ENCODE results near the gene CHRM1.
A peak's percentile ranks its signal among the peaks of the same experiment; 100 is the strongest.

CHRM1 gene

DNA sequence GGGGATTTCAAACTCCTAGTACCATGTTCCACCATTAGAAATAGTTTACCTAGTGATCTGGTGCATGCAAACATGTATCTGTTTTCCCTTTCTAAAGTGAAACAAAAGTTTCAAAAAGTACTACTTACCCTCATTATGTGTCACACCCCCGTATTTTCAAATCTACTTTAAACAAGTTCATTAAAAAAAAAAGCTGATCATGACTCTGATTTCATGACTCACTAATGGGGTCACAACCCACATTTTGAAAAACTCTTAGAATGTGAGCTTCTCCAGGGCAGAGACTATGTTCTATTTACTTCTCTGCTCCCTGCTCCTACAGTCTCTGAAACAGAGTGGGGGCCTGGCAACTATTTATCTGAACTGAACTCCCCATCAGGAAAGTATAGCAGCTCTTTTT is 18.2 kb downstream of the CHRM1 start:
- DNase-seq, result no peak

DNA sequence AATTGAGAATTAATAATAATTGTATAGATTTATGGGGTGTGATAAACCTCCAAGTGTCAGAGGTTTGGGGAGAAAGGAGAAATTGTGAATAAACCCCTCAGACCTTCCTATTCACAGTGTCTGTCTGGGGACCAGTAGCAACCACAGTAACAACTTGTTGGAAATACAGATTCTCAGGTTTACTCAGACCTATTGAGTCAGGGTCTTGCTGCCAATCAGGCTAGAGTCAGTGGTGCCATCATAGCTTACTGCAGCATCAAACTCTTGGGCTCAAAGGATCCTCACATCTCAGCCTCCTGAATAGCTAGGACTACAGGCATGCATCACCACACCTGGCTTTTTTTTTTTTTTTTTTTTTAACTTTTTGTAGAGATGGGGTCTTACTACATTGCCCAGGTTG is 23.1 kb downstream of the CHRM1 start:
- no peak for DNase-seq

DNA sequence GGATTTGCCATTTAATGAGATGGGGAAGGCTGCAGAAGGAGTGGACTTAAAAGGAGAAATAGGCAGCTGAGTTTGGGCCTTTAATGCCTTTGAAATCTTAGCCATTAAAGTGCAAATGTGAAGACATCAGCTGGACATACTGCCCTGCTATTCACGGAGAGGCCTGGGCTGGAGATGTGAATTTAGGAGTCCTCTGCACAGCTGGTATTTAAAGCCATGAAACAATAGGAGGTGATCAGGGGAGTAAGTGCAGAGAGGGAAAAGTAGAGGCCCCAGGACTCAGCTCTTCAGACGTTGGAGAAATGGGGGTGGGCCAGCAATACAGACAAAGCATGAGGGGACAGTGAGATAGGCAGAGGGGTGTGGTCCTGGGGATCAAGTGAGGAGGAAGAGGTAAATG is 23.9 kb downstream of the CHRM1 start:
- no peak for DNase-seq

DNA sequence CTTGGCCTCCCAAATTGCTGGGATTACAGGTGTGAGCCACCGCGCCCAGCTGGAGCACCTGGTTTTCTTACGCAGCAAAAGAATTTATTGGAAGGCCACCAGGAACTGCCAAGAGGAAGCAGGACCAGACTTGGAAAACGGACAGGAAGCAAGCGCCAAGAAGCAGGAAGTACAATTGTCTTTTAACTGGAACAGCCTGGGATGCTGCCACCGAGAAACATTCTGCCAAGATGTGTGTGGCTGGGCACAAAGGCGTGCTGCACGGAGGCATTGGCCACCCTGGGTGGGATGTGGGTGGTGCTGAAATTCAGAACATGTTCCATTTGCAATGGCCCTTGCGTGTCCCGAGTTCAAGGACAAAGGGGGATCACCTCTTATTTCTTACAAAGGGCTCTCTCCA is 25.1 kb downstream of the CHRM1 start:
- no peak for DNase-seq

DNA sequence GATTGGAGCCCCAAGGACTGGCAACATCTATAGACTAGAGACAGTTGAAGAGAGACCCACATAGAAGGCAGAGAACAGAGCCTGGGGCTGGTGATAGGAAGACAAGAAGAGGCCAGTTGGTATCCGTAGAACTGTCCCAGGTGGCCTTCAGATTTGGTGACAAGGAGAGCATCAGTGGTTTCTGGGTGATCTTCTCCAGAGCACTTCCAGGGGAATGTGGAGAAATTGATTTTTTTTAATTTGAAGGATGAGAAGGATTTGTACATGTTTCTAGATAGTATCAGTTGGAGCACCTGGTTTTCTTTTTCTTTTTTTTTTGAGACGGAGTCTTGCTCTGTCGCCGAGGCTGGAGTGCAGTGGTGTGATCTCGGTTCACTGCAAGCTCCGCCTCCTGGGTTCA is 25.7 kb downstream of the CHRM1 start:
- DNase-seq, result no peak

DNA sequence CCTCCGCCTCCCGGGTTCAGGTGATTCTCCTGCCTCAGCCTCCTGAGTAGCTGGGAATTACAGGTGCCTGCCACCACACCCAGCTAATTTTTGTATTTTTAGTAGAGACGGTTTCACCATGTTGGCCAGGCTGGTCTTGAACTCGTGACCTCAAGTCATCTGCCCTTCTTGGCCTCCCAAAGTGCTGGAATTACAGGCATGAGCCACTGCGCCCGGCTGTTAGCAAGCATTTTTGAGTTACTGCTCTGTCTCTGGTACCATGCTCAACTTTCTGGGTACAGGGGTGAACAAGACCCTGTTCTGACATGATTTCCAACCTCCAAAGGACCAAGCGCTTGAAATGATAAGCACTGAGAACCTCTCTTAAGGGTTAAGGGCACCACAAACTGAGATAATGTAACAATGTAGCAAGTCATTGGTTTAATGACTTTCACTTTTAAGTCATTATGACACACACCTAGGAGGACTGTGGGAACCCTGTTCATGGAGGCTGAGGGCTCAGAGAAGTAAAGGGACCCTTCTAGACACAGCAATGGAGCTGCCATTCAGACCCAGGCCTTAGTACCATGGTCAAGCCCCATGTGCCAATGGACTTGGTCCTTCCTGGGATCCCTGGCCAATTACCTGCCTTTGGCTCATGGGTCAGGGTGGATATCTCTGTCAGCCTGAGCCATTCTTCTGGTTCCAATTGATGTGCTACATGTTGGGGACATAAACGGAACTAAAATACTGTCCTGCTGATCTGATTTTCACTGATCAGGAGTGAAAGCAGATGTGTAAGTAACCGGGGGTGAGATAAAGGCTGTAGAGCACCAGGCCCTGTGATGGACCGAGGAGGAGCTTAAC is 28.9 kb downstream of the CHRM1 start:
- no peak for DNase-seq

DNA sequence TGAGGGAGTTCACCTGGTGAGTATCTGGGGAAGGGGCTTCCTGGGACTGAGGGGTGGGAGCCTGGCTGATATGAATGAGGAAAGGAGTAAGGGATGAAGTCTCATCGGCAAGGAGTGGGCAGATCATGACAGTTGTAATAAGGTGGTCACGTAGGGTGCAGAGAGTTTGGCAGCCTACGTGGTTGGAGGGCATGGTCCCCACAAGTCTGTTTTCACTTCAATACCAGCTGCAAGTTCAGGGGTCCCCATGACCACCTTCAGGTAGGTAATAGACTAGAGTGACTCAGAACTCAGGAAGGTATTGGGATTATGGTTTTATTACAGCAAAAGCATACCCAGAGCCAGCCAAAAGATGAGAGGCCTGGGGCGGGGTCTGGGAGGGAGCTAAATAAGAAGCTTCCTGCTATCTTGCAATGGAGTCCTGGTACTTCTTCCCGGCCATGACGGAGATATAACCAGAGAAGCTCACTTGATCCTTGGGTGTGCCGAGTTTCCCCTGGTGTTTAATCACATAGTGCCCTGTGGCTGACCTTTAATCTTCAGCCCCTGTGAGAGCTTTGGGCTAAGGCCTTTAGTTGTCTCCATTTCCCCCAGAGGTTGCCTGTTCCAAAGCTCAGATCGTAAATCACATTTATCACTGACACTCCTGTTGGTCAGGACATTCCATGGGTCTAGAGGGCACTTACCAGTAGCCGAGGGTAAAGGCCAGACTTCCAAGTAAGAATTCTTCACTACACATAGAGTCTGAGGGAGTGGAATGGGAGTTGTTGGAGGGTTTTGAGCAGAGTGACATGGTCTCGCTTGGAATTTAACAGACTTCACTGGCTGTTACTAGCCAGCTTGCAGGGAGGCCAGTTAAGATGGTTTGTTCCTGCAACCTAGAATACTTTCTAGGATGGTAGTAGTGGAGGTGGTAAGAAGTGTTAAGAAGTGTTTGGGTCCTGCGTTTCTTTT is 31.4 kb downstream of the CHRM1 start:
- DNase-seq, result no peak

DNA sequence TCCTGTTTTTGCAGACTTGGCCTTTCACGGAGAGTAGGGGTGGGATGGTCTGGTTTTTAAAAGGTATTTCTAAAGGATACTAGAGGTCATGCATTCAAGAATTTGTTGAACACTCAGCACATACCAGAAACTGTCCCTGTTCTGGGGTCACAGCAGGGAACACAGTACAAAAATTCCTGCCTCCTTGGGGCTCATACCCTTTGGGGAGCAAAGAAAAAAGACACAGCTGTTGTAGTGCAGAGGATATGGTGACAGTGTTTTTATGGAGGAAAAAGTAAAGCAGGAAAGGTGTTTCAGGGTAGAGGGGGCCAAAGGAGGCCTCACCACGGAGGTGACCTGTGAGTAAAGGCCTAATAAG is 32.1 kb downstream of the CHRM1 start:
- no peak for DNase-seq

DNA sequence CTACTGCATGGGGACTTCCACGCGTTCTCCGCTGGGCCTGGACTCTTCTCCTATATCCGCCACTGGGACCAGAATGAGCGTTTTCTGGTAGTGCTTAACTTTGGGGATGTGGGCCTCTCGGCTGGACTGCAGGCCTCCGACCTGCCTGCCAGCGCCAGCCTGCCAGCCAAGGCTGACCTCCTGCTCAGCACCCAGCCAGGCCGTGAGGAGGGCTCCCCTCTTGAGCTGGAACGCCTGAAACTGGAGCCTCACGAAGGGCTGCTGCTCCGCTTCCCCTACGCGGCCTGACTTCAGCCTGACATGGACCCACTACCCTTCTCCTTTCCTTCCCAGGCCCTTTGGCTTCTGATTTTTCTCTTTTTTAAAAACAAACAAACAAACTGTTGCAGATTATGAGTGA is 32.8 kb downstream of the CHRM1 start:
- DNase-seq, result no peak

DNA sequence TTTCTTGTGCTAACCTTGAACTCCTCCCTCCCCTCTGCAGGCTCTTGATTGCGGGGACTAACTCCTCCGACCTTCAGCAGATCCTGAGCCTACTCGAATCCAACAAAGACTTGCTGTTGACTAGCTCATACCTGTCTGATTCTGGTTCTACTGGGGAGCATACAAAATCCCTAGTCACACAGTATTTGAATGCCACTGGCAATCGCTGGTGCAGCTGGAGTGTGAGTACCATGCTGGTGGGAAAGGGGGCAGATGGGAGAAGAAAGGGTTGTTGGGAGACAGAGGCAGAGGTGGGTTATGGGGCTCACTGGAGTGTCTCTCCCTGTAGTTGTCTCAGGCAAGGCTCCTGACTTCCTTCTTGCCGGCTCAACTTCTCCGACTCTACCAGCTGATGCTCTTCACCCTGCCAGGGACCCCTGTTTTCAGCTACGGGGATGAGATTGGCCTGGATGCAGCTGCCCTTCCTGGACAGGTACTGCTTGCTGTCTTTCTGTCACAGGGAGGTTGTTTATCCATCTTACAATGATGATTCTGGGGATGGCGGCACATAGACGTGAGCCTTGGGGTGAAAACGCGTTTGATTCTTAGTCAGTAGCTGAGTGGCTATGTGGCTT is 35.9 kb downstream of the CHRM1 start:
- DNase-seq, result no peak

DNA sequence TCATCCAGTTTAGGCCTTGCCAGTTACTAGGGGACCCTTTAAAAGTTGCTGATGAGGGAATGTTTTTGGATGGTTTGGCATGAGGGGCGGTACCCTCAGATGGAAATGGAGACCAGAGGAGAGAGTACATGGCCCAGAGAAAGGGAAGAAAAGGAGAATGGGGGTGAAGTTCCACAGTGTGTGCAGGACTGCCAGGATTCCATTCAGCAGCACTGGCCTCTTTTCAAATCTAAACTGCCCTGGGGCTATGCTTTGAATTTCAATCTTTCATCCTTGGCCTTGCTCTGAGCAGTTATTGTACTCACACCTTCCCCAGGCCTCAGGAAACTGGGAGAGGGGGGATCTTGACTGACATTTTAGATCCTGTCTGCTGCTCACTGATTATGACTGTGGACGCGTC is 37.5 kb downstream of the CHRM1 start:
- DNase-seq, result no peak

DNA sequence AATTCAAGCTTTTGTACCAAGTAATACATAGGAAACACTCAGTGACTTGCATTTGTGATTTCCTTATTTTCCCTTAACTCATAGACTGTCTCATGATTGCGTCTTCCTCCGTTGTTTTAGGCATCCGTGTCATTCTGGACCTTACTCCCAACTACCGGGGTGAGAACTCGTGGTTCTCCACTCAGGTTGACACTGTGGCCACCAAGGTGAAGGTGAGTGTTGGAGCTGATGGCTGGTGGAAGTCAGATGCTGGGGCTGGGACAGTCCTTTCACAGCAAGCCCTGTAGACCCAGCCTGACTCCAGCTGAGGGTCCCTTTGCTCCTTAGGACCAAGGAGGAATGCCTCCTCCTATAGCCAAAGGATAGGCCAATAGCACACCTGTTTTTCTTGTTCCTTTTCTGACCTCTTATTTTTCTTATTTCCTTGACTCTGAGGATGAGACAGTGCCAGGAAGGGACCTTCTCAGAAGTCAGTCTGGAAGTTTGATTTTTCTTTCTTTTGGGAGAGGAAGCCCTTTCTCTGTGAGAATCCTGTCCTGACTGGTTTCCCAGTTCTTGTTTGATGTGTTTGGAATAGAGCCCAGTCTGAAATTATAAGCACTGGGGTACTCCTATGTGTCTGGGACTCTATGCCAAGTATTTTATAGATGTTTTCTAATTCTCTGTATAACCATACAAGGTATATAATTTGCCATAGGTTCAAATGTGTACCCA is 38.2 kb downstream of the CHRM1 start:
- DNase-seq, result no peak

DNA sequence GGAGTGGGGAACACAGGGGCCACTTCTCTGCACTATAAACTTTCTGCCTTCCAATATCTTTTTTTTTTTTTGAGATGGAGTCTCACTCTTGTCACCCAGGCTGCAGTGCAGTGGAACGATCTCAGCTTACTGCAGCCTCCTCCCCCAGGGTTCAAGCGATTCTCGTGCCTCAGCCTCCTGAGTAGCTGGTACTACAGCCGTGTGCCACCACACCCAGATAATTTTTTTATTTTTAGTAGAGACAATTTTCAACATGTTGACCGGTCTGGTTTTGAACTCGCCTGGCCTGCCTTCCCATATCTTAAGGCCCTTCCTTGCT is 38.8 kb downstream of the CHRM1 start:
- no peak for DNase-seq

DNA sequence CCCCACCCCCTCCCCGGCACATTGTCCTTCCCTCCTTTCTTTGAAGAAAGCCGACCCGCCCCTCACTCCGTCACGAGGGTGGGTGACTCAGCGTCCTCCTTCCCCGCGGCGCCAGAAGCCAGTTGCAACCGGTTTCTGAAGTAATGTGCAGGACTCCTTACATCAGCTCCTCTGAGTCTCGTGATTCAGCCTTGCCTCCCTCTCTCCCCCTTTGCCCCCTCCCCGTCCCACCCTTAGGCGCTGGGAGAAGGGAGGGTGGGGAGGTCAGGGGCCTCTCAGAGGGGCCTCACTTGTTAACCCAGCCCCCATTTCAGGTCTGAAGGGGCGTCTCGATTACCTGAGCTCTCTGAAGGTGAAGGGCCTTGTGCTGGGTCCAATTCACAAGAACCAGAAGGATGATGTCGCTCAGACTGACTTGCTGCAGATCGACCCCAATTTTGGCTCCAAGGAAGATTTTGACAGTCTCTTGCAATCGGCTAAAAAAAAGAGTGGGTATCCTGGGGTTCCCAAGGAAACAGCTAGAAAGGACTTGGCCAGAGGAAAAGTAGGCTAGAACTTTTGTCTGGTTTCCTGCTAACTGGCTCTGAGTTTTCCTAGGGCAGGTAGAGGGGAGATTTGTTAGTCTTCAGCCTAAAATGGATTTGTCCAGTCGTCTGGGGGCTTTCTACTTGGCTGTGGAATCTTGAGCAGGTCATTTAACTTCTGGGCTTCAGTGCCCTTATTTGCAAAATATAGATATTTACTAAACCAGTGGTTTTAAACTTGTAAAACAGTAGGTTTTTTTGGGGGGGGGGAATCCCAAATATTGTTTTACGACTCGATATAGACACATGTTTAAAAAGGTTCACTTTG is 39.4 kb downstream of the CHRM1 start:
- DNase-seq, result no peak

DNA sequence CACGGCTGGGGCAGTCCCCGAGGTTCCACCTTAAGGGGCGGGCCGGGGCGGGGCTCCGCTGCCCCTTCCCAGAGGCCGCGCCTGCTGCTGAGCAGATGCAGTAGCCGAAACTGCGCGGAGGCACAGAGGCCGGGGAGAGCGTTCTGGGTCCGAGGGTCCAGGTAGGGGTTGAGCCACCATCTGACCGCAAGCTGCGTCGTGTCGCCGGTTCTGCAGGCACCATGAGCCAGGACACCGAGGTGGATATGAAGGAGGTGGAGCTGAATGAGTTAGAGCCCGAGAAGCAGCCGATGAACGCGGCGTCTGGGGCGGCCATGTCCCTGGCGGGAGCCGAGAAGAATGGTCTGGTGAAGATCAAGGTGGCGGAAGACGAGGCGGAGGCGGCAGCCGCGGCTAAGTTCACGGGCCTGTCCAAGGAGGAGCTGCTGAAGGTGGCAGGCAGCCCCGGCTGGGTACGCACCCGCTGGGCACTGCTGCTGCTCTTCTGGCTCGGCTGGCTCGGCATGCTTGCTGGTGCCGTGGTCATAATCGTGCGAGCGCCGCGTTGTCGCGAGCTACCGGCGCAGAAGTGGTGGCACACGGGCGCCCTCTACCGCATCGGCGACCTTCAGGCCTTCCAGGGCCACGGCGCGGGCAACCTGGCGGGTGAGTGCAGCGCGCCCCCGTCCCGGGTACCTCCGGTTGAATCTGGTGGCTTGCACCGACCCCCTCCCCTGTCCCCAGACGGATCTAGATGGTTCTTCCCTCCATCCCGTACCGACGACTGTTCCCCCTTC is 40.2 kb downstream of the CHRM1 start, which contains the start of gene SLC3A2:
TSS of gene SLC3A2 (plus strand) at position 94 of the 776 bp plus-strand sequence. CDS start at position 222, 128 bp downstream.
- peak; percentile 49 for DNase-seq

DNA sequence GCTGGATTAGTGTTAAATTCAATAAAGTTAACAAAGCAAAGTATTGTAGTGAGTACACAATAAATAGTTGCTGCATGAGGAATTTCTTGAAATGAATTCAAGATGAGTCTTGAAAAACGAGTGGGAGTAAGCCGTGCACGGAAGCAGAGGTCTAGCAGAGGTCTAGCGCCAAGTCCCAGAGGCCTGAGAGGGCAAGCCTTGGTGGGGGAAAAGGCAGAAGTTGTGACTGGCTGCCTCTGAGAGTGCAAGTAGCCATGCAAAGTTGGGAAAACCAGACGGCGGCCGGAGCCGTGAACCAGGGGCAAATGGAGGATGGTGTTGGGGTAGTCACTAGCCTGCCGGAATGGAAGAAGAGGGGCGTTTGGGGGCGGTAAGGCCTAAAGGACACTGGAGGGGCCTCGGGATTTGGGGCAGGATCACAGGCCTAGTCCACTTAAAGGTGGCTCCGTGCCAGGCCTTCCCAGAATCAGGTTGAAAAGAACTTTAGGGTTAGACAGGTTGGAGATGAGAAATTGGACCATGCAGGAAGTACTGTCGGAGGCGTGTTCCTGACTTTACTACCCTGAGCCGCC is 40.8 kb downstream of the CHRM1 start:
- no peak for DNase-seq

DNA sequence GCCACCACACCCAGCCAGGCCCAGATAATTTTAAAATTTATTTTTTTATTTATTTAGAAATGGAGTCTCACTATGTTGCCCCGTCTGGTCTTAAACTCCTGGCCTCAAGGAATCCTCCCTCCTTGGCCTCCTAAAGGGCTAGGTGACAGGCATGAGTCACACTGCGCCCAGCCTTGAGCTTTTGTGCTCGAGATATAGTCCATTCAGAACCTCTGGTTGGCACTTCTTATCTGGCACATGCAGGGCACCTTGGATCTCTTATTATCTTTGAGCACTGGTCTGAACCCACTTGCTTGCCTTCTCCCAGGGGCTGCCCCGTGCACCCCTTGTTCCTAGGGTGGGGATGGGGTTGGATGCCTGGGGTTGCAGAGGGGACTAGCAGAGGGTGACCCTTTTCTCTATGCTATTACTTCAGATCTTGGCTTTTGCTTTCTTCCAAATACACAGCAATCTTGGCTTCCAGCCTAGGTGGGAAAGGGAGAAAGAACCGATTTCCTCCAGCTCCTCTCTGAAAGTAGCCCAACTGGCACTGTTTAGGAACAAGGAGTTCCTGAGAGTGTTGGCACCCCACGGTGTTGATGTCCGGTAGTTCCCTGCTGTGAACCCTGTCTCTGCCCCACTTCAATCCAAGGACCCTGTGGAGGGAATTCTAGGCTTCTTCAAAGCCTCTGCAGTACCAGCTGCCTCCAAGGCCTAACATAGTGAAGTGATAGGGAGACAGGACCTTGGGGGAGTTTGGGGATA is 41.8 kb downstream of the CHRM1 start:
- no peak for DNase-seq

DNA sequence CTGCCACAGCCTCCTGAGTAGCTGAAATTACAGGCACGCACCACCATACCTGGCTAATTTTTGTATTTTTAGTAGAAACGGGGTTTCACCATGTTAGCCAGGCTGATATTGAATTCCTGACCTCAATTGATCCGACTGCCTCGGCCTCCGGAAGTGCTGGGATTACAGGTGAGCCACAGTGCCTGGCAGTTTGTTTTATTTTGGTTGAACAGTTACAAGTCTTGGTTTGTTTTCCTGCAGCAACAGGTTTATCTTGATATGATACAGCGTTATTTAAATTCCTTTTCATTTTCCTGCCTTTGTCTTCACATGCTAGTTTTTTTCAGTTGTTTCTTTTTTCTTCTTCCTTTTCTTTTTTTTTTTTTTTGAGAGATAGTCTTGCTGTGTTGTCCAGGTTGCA is 44.5 kb downstream of the CHRM1 start:
- DNase-seq, result no peak

DNA sequence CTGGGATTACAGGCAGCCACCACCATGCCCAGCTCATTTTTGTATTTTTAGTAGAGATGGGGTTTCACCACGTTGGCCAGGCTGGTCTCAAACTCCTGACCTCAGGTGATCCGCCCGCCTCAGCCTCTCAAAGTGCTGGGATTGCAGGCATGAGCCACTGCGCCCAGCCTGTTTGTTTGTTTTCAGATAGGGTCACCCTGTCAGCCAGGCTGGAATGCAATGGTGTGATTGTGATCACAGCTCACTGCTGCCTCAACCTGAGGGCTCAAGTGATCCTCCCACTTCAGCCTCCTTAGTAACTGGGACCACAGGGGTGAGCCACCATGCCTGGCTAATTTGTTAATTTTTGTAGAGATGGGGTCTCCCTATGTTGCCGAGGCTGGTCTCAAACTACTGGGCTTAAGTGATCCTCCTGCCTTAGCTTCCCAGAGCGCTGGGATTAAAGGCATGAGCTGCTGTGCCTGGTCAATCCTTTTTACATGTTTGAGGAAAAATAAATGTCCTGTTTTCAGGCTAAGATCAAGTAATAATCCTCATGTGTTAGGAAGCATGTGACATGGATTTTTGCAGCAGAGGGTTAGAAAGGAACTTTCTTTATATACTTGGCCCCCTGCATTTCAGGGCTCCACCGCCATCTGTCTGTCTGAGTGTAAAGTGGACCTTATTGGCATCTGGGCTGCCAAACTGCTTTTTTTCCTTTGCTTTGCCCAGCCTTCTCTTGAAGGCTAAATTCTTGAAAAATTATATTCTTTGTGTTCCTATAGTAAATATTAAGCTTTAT is 45.3 kb downstream of the CHRM1 start:
- DNase-seq, result no peak

Measured in NCI-H2081 treated with DMSO at 0.1 percent for 48 hours (cell line).